HG03139 (cell line): ENCODE measurements around the gene HIPK4.
"Not testable (repeated sequence)": the region's sequence is repeated elsewhere in the genome, so short reads cannot be mapped to it uniquely, and the experiment has no call there.

ENCODE experiments used
- ATAC-seq: cut with Tn5 transposase; IDR thresholded peaks from one replicate; pipeline ENCODE4 v1.9.1; 2021; ENCODE audit not compliant: unreplicated experiment

The HIPK4 gene

GRCh38 chr19:40418040-40418439 lies 28.1 kb upstream of the HIPK4 start:
- ATAC-seq: no peak

GRCh38 chr19:40417643-40417981 lies 27.6 kb upstream of the HIPK4 start:
- no peak for ATAC-seq

GRCh38 chr19:40416918-40417642 lies 27.1 kb upstream of the HIPK4 start:
- ATAC-seq: no peak

GRCh38 chr19:40415768-40416167 lies 25.8 kb upstream of the HIPK4 start:
- no peak for ATAC-seq

- no peak for ATAC-seq
Measured at GRCh38 chr19:40414542-40415535, 24.9 kb upstream of the HIPK4 start.

GRCh38 chr19:40413291-40413845 lies 23.4 kb upstream of the HIPK4 start, which contains the start of gene PRX:
PRX (minus strand) TSS chr19:40413378; CDS start chr19:40407932, 5,446 bp downstream.
- ATAC-seq: no peak

- ATAC-seq: no peak
Measured at GRCh38 chr19:40412866-40413265, 22.9 kb upstream of the HIPK4 start.

GRCh38 chr19:40411958-40412499 lies 22.0 kb upstream of the HIPK4 start:
- ATAC-seq: no peak

- ATAC-seq: no peak
Measured at GRCh38 chr19:40411125-40411842, 21.3 kb upstream of the HIPK4 start.

- no peak for ATAC-seq
Measured at GRCh38 chr19:40410030-40410389, 20.0 kb upstream of the HIPK4 start.

- not testable (repeated sequence) for ATAC-seq
Measured at GRCh38 chr19:40408598-40408925, 18.6 kb upstream of the HIPK4 start.

GRCh38 chr19:40407714-40408597 lies 18.0 kb upstream of the HIPK4 start:
- ATAC-seq: no peak

GRCh38 chr19:40403262-40403984 lies 13.4 kb upstream of the HIPK4 start:
- peak; percentile 51 for ATAC-seq

GRCh38 chr19:40400559-40400958 lies 10.6 kb upstream of the HIPK4 start:
- no peak for ATAC-seq

GRCh38 chr19:40398417-40399131 lies 8.6 kb upstream of the HIPK4 start:
- no peak for ATAC-seq

- ATAC-seq: no peak
Measured at GRCh38 chr19:40397568-40397906, 7.6 kb upstream of the HIPK4 start.

- no peak for ATAC-seq
Measured at GRCh38 chr19:40396886-40397567, 7.0 kb upstream of the HIPK4 start.

- ATAC-seq: no peak
Measured at GRCh38 chr19:40395956-40396355, 6.0 kb upstream of the HIPK4 start.
